Kidney epithelial cell (primary cell): ENCODE measurements around the gene PDE6A. TPM values are rescaled to one million over a fixed set of nuclear protein-coding genes. Genes with fewer than 3 reads are reported as not detected.

ENCODE experiments used
- DNase-seq: peaks from one replicate; pipeline ENCODE4 v3.0.0-alpha.2; 2010; ENCODE audit warnings: low read depth
- H3K27me3 ChIP-seq: 2 replicates; pipeline ENCODE4 v1.6.0; 2011; ENCODE audit warnings: low read length; ENCODE audit not compliant: control insufficient read depth, insufficient read depth
- H3K36me3 ChIP-seq: 2 replicates; pipeline ENCODE4 v1.5.1; 2011; ENCODE audit warnings: low read length; ENCODE audit not compliant: control insufficient read depth, insufficient read depth
- H3K4me3 ChIP-seq: 2 replicates; pipeline ENCODE4 v1.5.1; 2011; ENCODE audit warnings: low read depth, mild to moderate bottlenecking, control low read depth, low read length
- total RNA-seq: library from RNA; depleted of rRNA; stranded (reverse); fragments of >200 nt; gene quantifications from 2 replicates; pipeline ENCODE4 v1.2.3, GENCODE V29; 2015
- TF ChIP-seq, protein P1 (sequence below): IDR thresholded peaks from 2 replicates; pipeline ENCODE4 v1.5.1; 2011; ENCODE audit warnings: mild to moderate bottlenecking, moderate library complexity, low read length, control low read depth, inconsistent platforms; ENCODE audit not compliant: insufficient read depth, poor library complexity, severe bottlenecking

PDE6A gene
- total RNA-seq, 1 donor from 2014 or later: not detected

DNA sequence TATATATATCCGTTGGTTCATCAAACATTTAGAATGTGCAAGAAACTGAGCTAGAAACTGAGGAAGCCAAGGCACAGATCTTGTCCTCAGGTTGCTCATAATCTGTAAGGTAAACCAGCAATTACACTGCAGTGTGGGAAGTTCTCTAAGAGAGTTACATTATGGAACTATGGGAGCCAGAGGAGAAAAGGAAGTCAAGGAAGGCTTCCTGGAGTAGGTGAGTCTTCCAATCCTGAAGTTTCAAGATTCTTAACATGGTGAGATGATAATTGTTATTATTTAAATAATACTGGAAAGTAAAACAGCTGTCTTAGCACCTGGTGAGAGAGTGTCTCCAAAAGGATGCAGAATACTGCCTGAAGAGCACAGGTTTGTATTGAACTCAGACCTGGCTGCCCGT lies 44.2 kb downstream of the PDE6A start:
- Histone ChIP-seq H3K4me3 (no peak overlapping the region), H3K27me3 (no peaks in the 10 kb centered on the region), H3K36me3 (no peaks in the 10 kb centered on the region)
- no peak for DNase-seq
- TF ChIP-seq, protein P1, sequence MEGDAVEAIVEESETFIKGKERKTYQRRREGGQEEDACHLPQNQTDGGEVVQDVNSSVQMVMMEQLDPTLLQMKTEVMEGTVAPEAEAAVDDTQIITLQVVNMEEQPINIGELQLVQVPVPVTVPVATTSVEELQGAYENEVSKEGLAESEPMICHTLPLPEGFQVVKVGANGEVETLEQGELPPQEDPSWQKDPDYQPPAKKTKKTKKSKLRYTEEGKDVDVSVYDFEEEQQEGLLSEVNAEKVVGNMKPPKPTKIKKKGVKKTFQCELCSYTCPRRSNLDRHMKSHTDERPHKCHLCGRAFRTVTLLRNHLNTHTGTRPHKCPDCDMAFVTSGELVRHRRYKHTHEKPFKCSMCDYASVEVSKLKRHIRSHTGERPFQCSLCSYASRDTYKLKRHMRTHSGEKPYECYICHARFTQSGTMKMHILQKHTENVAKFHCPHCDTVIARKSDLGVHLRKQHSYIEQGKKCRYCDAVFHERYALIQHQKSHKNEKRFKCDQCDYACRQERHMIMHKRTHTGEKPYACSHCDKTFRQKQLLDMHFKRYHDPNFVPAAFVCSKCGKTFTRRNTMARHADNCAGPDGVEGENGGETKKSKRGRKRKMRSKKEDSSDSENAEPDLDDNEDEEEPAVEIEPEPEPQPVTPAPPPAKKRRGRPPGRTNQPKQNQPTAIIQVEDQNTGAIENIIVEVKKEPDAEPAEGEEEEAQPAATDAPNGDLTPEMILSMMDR: no peak

DNA sequence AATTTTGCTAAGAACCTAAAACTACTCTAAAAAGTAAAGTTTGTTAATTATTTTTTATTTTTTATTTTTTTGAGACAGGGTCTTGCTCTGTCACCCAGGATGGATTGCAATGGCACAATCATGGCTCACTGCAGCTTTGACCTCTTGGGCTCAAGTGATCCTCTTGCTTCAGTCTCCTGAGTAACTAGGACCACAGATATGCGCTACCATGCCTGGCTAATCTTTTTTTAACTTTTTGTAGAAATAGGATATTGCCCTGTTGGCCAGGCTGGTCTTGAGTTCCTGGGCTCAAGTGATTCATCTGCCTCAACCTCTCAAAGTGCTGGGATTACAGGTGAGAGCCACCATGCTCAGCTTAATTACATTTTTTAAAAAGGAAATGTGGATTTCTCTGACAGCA lies 45.8 kb downstream of the PDE6A start:
- Histone ChIP-seq H3K36me3 (no peaks in the 10 kb centered on the region), H3K4me3 (no peak overlapping the region), H3K27me3 (no peaks in the 10 kb centered on the region)
- TF ChIP-seq, protein P1: no peak
- DNase-seq: no peak

DNA sequence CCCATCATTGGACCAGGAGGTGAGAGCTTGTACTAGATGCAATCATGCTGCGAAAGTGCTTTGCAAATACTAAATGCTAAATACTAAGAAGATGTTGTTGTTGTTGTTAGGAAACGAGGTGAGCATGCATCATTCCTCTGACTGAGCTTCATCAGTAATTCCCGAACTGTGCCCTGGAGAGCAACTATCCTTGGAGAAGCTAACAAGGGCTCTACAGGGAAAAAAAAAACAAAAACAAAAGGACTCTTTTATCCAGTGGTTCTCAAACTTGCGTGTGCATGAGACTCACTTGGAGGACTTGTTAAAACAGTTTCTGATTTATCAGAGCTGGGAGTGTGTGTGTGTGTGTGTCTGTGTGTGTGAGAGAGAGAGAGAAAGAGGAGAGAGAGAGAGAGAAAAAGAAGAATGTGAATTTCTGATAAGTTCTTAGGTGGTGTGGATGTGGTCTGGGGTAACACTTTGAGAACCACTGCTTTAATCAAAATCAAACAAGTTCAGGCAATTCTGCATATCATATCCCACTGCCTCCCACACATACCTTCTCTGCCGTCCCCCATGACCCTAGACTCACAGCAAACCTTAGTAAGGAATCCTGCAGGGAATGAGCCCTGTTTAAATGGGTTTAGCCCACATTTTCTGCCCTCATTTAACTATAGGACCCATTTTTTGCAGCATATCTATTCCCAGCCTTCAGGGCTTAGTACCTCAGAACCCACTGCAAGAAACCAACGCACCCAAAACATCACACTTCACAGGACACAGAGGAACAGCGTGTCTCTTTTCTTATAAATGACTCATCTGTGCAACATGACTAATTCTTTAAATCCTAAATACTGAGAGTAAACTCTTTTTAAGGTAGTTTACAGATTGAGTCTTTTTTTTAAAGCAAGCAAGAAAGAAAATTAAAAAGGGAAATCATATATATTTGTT lies 48.9 kb downstream of the PDE6A start:
- Histone ChIP-seq H3K27me3 (no peaks in the 10 kb centered on the region), H3K4me3 (no peak overlapping the region), H3K36me3 (no peaks in the 10 kb centered on the region)
- DNase-seq: no peak
- TF ChIP-seq, protein P1: no peak

DNA sequence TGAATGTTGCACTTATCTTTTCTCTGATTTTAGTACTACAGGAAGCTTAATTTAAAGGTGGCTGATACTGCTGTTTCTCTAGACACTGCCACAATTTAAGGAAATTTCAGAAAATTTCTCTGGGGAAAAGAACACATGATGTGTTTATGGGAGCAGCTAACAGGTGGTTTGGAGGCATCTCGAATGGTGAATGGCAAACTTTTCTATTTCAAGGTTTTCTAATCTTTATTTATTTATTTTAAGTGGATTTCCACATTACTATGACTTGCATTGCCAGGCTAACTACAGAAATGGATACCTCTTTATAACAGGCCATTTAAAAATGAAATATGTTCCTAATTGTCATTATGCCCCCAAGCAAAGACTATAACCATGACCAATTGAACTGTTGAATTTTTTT lies 50.4 kb downstream of the PDE6A start:
- DNase-seq: no peak
- Histone ChIP-seq H3K36me3 (no peaks in the 10 kb centered on the region), H3K27me3 (no peaks in the 10 kb centered on the region), H3K4me3 (no peak overlapping the region)
- TF ChIP-seq, protein P1: no peak

DNA sequence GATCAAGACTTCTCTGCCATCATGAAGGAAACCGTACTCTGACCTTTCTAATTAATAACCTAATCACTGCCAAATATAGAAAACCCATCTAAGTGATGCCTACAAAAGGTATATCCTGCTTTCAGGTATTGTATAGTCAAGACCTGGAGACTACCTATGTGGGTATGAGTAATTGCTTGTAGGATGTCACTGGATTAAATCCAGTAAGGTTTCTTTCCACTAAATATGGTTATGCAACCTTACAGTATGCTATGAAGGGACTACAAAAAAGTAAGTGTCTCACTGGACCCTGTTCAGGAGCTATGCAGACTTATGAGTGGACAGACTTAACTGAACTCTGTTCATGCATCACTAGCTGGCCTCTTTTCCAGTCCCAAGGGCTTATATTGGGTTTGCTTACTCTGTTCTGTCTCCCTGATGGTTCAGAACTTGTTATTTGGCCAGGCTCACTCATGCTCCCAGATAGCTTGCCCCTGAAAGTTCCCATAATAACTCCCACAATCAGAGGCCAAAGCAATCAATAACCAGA lies 51.1 kb downstream of the PDE6A start:
- Histone ChIP-seq H3K36me3 (no peaks in the 10 kb centered on the region), H3K27me3 (no peaks in the 10 kb centered on the region), H3K4me3 (no peak overlapping the region)
- DNase-seq: no peak
- TF ChIP-seq, protein P1: no peak
